Psoas muscle (tissue), 8 donors: ENCODE measurements around the gene MYO5A. TPM values are rescaled to one million over a fixed set of nuclear protein-coding genes. Genes with fewer than 3 reads are reported as not detected.

Experiments used
- ATAC-seq, 4 donors: fragments of 200-7000 bp; cut with Tn5 transposase; one replicate each; pipeline ENCODE4 v1.9.1; 2020; ENCODE audit warnings: moderate library complexity in 3 of 4, mild to moderate bottlenecking in 2 of 4
- DNase-seq, 2 donors: peaks; one replicate each; pipeline ENCODE4 v3.0.0-alpha.2; 2020
- H3K27ac ChIP-seq: fragments of 200-600 bp; one replicate; pipeline ENCODE4 v1.8.0; 2022
- H3K27me3 ChIP-seq, 3 donors: fragments of 200-600 bp in 1 of 3; one replicate each; pipeline versions ENCODE4 v1.6.1 to v1.8.0; 2013 to 2022; ENCODE audit warnings: low read length in 2 of 3, mild to moderate bottlenecking in 2 of 3, moderate library complexity in 1 of 3; ENCODE audit not compliant: insufficient read depth in 3 of 3
- H3K36me3 ChIP-seq, 2 donors: fragments of 200-600 bp in 1 of 2; one replicate each; pipeline versions ENCODE4 v1.6.1 to v1.8.0; 2013 to 2022; ENCODE audit warnings: low read depth in 1 of 2, mild to moderate bottlenecking in 1 of 2, moderate library complexity in 1 of 2; ENCODE audit not compliant: insufficient read depth in 1 of 2
- H3K4me1 ChIP-seq: fragments of 200-600 bp; one replicate; pipeline ENCODE4 v1.8.0; 2022
- H3K4me3 ChIP-seq: fragments of 200-600 bp; one replicate; pipeline ENCODE4 v1.8.0; 2022; ENCODE audit warnings: mild to moderate bottlenecking
- H3K9me3 ChIP-seq: fragments of 200-600 bp; one replicate; pipeline ENCODE4 v1.8.0; 2022
- CTCF ChIP-seq: fragments of 200-600 bp; IDR thresholded peaks from one replicate; pipeline ENCODE4 v1.8.0; 2022; ENCODE audit warnings: antibody characterized with exemption
- WGBS, 3 donors: extraction: QIAGEN DNeasy Blood & Tissue Kit; methylation state at CpG; one replicate each; pipeline versions ENCODE4 v1.1.6 to v1.1.7; 2013; 5-methylcytosine and 5-hydroxymethylcytosine counted together
- intact Hi-C, 2 donors: fragments of 100-400 bp; cut with DNase I; formaldehyde crosslinking; loops; one replicate each; pipeline versions ENCODE4 v1.11.0 to v1.14.2; 2022
- polyA plus RNA-seq, 3 donors: library from polyadenylated mRNA; stranded (reverse); fragments of 200-250 nt; gene quantifications; one replicate each; pipeline ENCODE4 v1.2.3, GENCODE V29; 2013
- total RNA-seq, 4 donors: library from RNA; stranded (reverse); fragmentation: NEBNext Ultra II Directional in 2 of 4; extraction: Animal tissue kit (Norgen Biotek cat#: 25700) in 2 of 4; gene quantifications; one replicate each; pipeline versions ENCODE4 v1.2.1 to v1.2.4, GENCODE V29; 2021 to 2023
- donor health status: healthy with polysubstance abuse.
- donor health status: DM: no; HTN: no; CAD: no; lungs with moderate emphysema.
- donor health status: Bipolar disorder and iron deficiency.
- donor health status: healthy.
- donor health status: DM: yes; HTN: yes; CAD: no.
- donor health status: DM: no; HTN: no; CAD: no.
- donor health status: DM: no; HTN: no; CAD: no.
- donor health status: DM: yes; HTN: yes; CAD: no.

MYO5A gene
- total and polyA plus RNA-seq, 7 donors = 3.6 to 9.9 (median 6.3) TPM

GRCh38 chr15:52308446-52309153 is 220.1 kb downstream of the MYO5A start:
- no peaks in the 10 kb centered on the region for H3K9me3 ChIP-seq
- no peak overlapping the region for H3K4me3 ChIP-seq
- intact Hi-C loops = no loop called here
- WGBS, 3 donors = 76 to 86% (median 83%) methylated on average over 8 of the region's 8 CpGs
- DNase-seq (no peak), ATAC-seq (no peak)
- no peaks in the 10 kb centered on the region for H3K27me3 ChIP-seq
- no peak for TF ChIP-seq CTCF
- H3K4me1 ChIP-seq = no peaks in the 10 kb centered on the region
- H3K36me3 ChIP-seq = peaks cover 4 to 33% of the 10 kb centered on the region in 2 donors
- no peak overlapping the region for H3K27ac ChIP-seq

GRCh38 chr15:52307847-52308246 is 220.8 kb downstream of the MYO5A start:
- intact Hi-C loops = no loop called here
- no peak for DNase-seq
- WGBS, 3 donors = 94 to 97% (median 95%) methylated on average over 4 of the region's 4 CpGs
- Histone ChIP-seq H3K36me3 (peaks cover 4 to 26% of the 10 kb centered on the region in 2 donors), H3K9me3 (no peaks in the 10 kb centered on the region), H3K4me3 (no peak overlapping the region), H3K27ac (no peak overlapping the region), H3K4me1 (no peaks in the 10 kb centered on the region), H3K27me3 (no peaks in the 10 kb centered on the region)
- ATAC-seq = no peak
- TF ChIP-seq CTCF = no peak

GRCh38 chr15:52306270-52306669 is 222.4 kb downstream of the MYO5A start:
- Histone ChIP-seq H3K36me3 (peaks cover 4 to 12% of the 10 kb centered on the region in 2 donors), H3K4me3 (no peak overlapping the region), H3K9me3 (no peaks in the 10 kb centered on the region), H3K27me3 (no peaks in the 10 kb centered on the region), H3K4me1 (no peaks in the 10 kb centered on the region), H3K27ac (no peak overlapping the region)
- 37 to 99% (median 43%) methylated on average over 1 of the region's 1 CpG for WGBS, 3 donors
- DNase-seq (no peak), ATAC-seq (no peak)
- intact Hi-C loops = no loop called here
- TF ChIP-seq CTCF = no peak

GRCh38 chr15:52303093-52303772 is 225.4 kb downstream of the MYO5A start:
- Histone ChIP-seq H3K36me3 (no peaks in the 10 kb centered on the region), H3K27ac (no peak overlapping the region), H3K9me3 (no peaks in the 10 kb centered on the region), H3K4me3 (no peak overlapping the region), H3K4me1 (no peaks in the 10 kb centered on the region), H3K27me3 (no peaks in the 10 kb centered on the region)
- intact Hi-C loops = no loop called here
- DNase-seq (no peak), ATAC-seq (no peak)
- TF ChIP-seq CTCF = no peak
- 61 to 64% (median 62%) methylated on average over 3 of the region's 3 CpGs for WGBS, 3 donors
